OCI-LY3 (cell line): Measurements from ENCODE around the gene MGAT4D.

Experiments used
- H2AFZ ChIP-seq: fragments of 200-600, 300-600 bp; shearing (Covaris generic); 2 replicates; pipeline ENCODE4 v1.6.0; 2014; ENCODE audit warnings: antibody characterized with exemption, low read depth, low read length
- H3K27ac ChIP-seq: fragments of 200-600, 300-600 bp; sonication (generic); 2 replicates; pipeline ENCODE4 v1.5.1; 2014; ENCODE audit warnings: mild to moderate bottlenecking, low read length, moderate library complexity, mixed read lengths
- H3K27me3 ChIP-seq: fragments of 200-600, 300-600 bp; sonication (generic); 2 replicates; pipeline ENCODE4 v1.6.1; 2014; ENCODE audit warnings: low read depth, low read length, mixed read lengths
- H3K36me3 ChIP-seq: fragments of 200-600, 300-600 bp; sonication (generic); replicated peaks from 2 replicates; pipeline ENCODE3; 2014; ENCODE audit warnings: low read depth, low read length, mixed read lengths
- H3K4me1 ChIP-seq: fragments of 300-600, 200-600 bp; sonication (generic); 2 replicates; pipeline ENCODE4 v1.6.1; 2014; ENCODE audit warnings: low read length, mixed read lengths
- H3K4me2 ChIP-seq: fragments of 200-600, 300-600 bp; sonication (generic); 2 replicates; pipeline ENCODE4 v1.6.1; 2014; ENCODE audit warnings: low read length, mixed read lengths
- H3K4me3 ChIP-seq: fragments of 300-600, 200-600 bp; sonication (generic); 2 replicates; pipeline ENCODE4 v1.5.1; 2014; ENCODE audit warnings: antibody characterized with exemption, mild to moderate bottlenecking, low read length, moderate library complexity
- H3K79me2 ChIP-seq: fragments of 300-600, 200-600 bp; shearing (Covaris generic); 2 replicates; pipeline ENCODE4 v1.6.1; 2014; ENCODE audit warnings: mild to moderate bottlenecking, low read length, mixed read lengths
- H3K9ac ChIP-seq: fragments of 300-600, 200-600 bp; shearing (Covaris generic); 2 replicates; pipeline ENCODE4 v1.6.0; 2014; ENCODE audit warnings: mild to moderate bottlenecking, low read length, moderate library complexity
- H3K9me3 ChIP-seq: fragments of 200-600, 300-600 bp; shearing (Covaris generic); 2 replicates; pipeline ENCODE4 v1.6.1; 2014; ENCODE audit warnings: low read length, mixed read lengths; ENCODE audit not compliant: insufficient read depth
- H4K20me1 ChIP-seq: fragments of 200-600, 300-600 bp; sonication (generic); 2 replicates; pipeline ENCODE4 v1.6.1; 2016; ENCODE audit warnings: low read length, mixed read lengths; ENCODE audit not compliant: insufficient read depth
- EZH2phosphoT487 ChIP-seq: fragments of 200-600 bp; shearing (Covaris generic); IDR thresholded peaks from 2 replicates; pipeline ENCODE4 v1.6.1; 2018; ENCODE audit warnings: antibody characterized with exemption, mixed run types, low read depth
- TF ChIP-seq, protein P1 (sequence below): fragments of 200-600, 300-600 bp; sonication (generic); IDR thresholded peaks from 2 replicates; pipeline ENCODE4 v1.5.1; 2014; ENCODE audit warnings: antibody characterized with exemption, low read length, low read depth

Gene MGAT4D

DNA sequence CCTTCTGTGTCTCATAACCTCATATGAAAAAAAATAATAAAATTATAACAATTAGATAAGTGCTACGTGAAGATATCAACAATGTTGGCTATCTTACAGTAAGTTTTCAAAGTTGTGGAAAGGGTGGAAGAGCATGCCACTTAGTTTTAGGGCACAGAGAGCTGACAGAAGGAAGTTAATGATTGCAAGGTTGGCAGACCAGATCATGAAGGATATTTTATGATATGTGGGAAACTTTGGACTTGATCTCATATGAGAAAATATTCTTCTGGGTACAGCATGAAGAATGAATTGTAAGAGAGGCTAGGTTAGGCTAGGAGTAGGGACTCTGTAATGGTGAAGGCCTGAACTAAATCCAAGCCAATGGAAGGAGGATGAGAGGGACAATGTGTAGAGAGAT, 34.5 kb downstream of the MGAT4D start:
- TF ChIP-seq EZH2phosphoT487 = no peak
- TF ChIP-seq, protein P1, sequence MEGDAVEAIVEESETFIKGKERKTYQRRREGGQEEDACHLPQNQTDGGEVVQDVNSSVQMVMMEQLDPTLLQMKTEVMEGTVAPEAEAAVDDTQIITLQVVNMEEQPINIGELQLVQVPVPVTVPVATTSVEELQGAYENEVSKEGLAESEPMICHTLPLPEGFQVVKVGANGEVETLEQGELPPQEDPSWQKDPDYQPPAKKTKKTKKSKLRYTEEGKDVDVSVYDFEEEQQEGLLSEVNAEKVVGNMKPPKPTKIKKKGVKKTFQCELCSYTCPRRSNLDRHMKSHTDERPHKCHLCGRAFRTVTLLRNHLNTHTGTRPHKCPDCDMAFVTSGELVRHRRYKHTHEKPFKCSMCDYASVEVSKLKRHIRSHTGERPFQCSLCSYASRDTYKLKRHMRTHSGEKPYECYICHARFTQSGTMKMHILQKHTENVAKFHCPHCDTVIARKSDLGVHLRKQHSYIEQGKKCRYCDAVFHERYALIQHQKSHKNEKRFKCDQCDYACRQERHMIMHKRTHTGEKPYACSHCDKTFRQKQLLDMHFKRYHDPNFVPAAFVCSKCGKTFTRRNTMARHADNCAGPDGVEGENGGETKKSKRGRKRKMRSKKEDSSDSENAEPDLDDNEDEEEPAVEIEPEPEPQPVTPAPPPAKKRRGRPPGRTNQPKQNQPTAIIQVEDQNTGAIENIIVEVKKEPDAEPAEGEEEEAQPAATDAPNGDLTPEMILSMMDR = no peak
- H4K20me1 ChIP-seq = no peaks in the 10 kb centered on the region

DNA sequence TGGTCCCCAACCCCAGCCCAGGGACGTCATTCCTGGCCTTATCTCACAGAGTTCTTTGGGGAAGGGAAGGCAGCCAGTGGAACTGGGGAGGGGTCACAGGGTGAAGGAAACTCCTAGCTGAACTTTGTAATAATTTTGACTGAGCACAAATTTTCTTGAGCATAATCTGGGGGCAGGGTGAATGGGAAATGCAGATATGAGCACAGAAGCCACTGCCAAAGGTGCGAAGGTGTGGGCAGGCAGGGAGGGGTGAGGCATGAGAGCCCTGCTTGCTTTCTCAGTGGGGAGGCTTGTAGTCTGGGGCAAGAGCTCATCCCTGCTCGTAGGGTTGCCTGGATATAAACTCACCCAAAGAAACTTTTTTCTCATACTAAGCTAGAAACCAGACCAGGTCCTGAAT, 34.9 kb downstream of the MGAT4D start:
- TF ChIP-seq EZH2phosphoT487 = no peak
- TF ChIP-seq, protein P1 = no peak
- no peak overlapping the region for H3K9ac ChIP-seq
- peaks cover 10% of the 10 kb centered on the region; the same call in 1 of the 2 replicates for H3K27me3 ChIP-seq
- H4K20me1 ChIP-seq = no peaks in the 10 kb centered on the region
- no peak overlapping the region for H3K4me3 ChIP-seq
- no peaks in the 10 kb centered on the region for H3K4me1 ChIP-seq
- no peak overlapping the region for H2AFZ ChIP-seq
- H3K27ac ChIP-seq = no peak overlapping the region
- H3K79me2 ChIP-seq = no peaks in the 10 kb centered on the region
- H3K9me3 ChIP-seq = no peaks in the 10 kb centered on the region
- H3K4me2 ChIP-seq = no peak overlapping the region
- no peaks in the 10 kb centered on the region for H3K36me3 ChIP-seq

More for the DNA sequence above, 34.5 kb downstream of the MGAT4D start:
- H3K4me3 ChIP-seq = no peak overlapping the region
- H3K9ac ChIP-seq = no peak overlapping the region
- H2AFZ ChIP-seq = no peak overlapping the region
- H3K27me3 ChIP-seq = peaks cover 10% of the 10 kb centered on the region; the same call in 1 of the 2 replicates
- H3K79me2 ChIP-seq = no peaks in the 10 kb centered on the region
- H3K36me3 ChIP-seq = no peaks in the 10 kb centered on the region
- no peaks in the 10 kb centered on the region for H3K9me3 ChIP-seq
- H3K4me1 ChIP-seq = no peaks in the 10 kb centered on the region
- no peak overlapping the region for H3K4me2 ChIP-seq
- no peak overlapping the region for H3K27ac ChIP-seq

DNA sequence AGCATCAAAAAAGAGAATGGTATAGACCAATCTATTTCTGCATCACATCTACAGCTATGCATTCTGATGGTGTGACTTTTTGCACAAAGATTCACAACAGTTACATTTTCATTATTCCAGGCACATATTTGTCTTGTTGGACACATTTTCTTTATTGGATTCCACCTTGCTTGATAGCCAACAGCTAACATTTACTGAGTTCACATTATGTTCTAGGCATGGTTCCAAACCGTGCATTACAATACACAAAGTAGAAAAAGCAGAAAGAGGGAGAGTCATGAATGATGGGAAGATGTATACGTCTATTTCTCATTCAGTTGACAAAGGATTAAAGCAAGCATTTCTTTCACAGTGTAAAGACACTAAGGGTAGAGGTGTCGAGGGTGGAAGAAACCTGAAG, 47.7 kb downstream of the MGAT4D start:
- TF ChIP-seq, protein P1 = no peak
- TF ChIP-seq EZH2phosphoT487 = no peak
- no peaks in the 10 kb centered on the region for H3K79me2 ChIP-seq
- H3K9ac ChIP-seq = no peak overlapping the region
- no peak overlapping the region for H3K4me2 ChIP-seq
- no peaks in the 10 kb centered on the region for H3K4me1 ChIP-seq
- no peak overlapping the region for H3K27ac ChIP-seq
- H3K9me3 ChIP-seq = no peaks in the 10 kb centered on the region
- H4K20me1 ChIP-seq = no peaks in the 10 kb centered on the region
- H3K27me3 ChIP-seq = peaks cover 3% of the 10 kb centered on the region; the same call in 1 of the 2 replicates
- H3K36me3 ChIP-seq = no peaks in the 10 kb centered on the region
- no peak overlapping the region for H3K4me3 ChIP-seq
- no peak overlapping the region for H2AFZ ChIP-seq

DNA sequence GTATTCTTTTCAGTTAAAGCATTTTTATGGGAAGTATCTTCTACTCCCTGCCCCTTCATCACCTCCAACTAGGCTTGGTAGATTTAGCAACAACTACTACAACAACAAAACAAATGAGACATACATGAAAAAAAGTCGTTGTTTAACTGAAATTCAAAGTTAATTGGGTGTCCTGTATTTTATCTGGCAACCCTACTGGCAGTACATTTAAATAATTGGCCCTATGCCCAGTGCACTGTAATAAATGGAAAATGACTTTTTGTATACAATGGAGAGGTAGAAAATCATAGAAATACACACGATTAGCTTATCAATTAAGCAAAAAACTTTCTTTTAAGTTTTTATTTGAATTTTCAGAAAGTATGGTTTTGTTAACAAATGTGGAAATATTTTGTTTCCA, 49.3 kb downstream of the MGAT4D start:
- Histone ChIP-seq H3K27ac (no peak overlapping the region), H3K4me1 (no peaks in the 10 kb centered on the region), H3K4me2 (no peak overlapping the region), H3K9me3 (no peaks in the 10 kb centered on the region), H3K79me2 (no peaks in the 10 kb centered on the region), H3K27me3 (0 out of 2 replicates have a peak, but pooled peaks cover 3% of the 10 kb centered on the region), H2AFZ (no peak overlapping the region), H4K20me1 (no peaks in the 10 kb centered on the region), H3K36me3 (no peaks in the 10 kb centered on the region), H3K9ac (no peak overlapping the region), H3K4me3 (no peak overlapping the region)
- TF ChIP-seq, protein P1 = no peak
- no peak for TF ChIP-seq EZH2phosphoT487
